ENCODE data around the gene UGT1A9.

Gene UGT1A9

DNA sequence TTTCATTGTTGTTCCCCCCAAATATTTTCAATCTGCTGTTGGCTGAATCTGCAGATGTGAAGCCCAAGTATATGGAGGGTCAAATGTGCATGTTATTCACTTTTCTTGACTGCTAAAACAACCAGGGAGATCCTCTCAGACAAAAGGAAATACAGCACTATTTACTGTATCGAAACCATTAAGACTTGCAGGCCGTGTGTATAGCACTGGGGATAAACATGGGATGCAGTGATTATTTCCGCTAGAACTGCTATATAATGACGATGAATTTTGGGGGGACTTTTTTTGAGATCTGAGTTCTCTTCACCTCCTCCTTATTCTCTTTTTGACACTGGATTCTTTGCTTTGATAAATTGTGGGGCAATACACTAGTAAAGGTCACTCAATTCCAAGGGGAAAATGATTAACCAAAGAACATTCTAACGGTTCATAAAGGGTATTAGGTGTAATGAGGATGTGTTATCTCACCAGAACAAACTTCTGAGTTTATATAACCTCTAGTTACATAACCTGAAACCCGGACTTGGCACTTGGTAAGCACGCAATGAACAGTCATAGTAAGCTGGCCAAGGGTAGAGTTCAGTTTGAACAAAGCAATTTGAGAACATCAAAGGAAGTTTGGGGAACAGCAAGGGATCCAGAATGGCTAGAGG lies 84.9 kb downstream of the UGT1A9 start:
- no peak for DNase-seq (ENCODE audit: low read depth)
- H3K4me3 ChIP-seq (ENCODE audit: low read length): no peak overlapping the region
- TF ChIP-seq, protein P1, sequence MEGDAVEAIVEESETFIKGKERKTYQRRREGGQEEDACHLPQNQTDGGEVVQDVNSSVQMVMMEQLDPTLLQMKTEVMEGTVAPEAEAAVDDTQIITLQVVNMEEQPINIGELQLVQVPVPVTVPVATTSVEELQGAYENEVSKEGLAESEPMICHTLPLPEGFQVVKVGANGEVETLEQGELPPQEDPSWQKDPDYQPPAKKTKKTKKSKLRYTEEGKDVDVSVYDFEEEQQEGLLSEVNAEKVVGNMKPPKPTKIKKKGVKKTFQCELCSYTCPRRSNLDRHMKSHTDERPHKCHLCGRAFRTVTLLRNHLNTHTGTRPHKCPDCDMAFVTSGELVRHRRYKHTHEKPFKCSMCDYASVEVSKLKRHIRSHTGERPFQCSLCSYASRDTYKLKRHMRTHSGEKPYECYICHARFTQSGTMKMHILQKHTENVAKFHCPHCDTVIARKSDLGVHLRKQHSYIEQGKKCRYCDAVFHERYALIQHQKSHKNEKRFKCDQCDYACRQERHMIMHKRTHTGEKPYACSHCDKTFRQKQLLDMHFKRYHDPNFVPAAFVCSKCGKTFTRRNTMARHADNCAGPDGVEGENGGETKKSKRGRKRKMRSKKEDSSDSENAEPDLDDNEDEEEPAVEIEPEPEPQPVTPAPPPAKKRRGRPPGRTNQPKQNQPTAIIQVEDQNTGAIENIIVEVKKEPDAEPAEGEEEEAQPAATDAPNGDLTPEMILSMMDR (conservative IDR thresholded peaks at IDR 0.05; ENCODE audit: low read length): no peak

DNA sequence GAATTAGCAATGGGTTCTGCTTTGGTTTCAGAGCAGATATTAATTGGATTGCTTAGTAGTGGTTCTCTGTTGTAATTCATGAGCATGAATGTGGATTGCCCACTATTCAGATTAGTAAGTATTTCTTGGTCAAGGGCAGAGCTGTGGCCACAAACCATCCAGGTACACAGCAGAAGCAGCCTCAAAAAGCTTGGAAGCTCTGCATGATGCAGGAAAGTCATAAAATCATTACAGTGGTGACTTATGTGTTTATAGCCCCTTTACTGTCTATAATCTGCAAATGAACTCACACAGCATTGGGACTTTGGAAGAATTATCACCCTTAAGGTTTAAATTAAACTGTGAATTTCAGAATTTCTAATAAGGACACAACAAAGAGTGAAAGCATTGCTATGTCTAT lies 86.4 kb downstream of the UGT1A9 start:
- H3K4me3 ChIP-seq (ENCODE audit: low read length): no peak overlapping the region
- DNase-seq (ENCODE audit: low read depth): no peak
- TF ChIP-seq, protein P1 (conservative IDR thresholded peaks at IDR 0.05; ENCODE audit: low read length): no peak

DNA sequence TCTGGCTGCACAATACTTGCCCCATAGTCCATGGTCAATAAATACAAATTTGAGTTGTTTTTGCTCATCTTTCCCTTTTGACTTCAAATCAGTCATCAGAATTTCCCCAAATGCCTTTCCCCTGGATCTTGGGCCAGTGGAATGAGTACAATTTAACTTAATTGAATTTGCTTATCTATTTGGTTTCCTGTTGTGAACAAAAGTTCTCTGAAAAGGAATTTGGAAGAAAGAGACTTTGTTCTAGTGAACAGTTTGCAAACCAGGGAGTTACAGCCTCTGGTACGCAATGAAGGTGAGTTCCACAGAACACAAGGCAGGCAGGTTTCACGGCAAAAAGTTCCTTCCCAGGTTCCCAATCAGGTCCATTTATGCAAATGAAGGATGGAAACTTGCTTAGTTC lies 87.2 kb downstream of the UGT1A9 start:
- DNase-seq (ENCODE audit: low read depth): no peak
- TF ChIP-seq, protein P1 (conservative IDR thresholded peaks at IDR 0.05; ENCODE audit: low read length): no peak
- no peak overlapping the region for H3K4me3 ChIP-seq (ENCODE audit: low read length)

DNA sequence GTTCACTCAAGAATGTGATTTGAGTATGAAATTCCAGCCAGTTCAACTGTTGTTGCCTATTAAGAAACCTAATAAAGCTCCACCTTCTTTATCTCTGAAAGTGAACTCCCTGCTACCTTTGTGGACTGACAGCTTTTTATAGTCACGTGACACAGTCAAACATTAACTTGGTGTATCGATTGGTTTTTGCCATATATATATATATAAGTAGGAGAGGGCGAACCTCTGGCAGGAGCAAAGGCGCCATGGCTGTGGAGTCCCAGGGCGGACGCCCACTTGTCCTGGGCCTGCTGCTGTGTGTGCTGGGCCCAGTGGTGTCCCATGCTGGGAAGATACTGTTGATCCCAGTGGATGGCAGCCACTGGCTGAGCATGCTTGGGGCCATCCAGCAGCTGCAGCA lies 88.3 kb downstream of the UGT1A9 start, which contains the start of gene UGT1A1:
UGT1A1 (plus strand) TSS at position 228 of the 400 bp plus-strand sequence; CDS start at position 246, 18 bp downstream.
- H3K4me3 ChIP-seq (ENCODE audit: low read length): no peak within 1 kb of the TSS
- TF ChIP-seq, protein P1 (conservative IDR thresholded peaks at IDR 0.05; ENCODE audit: low read length): no peak
- no peak for DNase-seq (ENCODE audit: low read depth)

DNA sequence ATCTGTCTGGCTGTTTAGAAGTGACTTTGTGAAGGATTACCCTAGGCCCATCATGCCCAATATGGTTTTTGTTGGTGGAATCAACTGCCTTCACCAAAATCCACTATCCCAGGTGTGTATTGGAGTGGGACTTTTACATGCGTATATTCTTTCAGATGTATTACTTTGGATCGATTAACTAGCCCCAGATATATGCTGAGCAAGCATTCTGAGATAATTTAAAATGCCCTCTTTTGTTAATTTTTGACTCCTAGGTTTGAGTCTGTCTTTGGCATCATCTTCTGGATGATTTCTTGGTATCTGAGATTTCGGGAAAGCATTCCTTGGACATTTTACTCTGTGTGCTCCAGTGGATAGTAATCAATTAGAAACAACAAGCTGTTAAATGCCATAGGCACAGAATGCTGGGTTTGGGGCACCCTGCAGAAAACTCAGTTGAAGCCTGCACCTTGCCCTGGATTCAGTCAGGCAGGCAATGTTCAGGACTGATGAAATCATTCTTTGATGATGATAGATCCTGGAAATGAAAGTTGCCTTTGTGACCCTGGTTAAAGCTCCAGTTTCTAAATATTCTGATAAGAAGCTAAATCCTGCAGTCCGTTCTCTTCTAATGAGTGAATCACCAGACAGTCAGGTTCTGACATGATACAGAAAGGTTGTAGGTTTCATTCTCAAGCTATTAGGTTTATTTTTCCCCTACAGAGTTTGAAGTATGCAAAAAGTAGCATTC lies 89.5 kb downstream of the UGT1A9 start:
- no peak for DNase-seq (ENCODE audit: low read depth)
- TF ChIP-seq, protein P1 (conservative IDR thresholded peaks at IDR 0.05; ENCODE audit: low read length): no peak
- H3K4me3 ChIP-seq (ENCODE audit: low read length): no peak overlapping the region

DNA sequence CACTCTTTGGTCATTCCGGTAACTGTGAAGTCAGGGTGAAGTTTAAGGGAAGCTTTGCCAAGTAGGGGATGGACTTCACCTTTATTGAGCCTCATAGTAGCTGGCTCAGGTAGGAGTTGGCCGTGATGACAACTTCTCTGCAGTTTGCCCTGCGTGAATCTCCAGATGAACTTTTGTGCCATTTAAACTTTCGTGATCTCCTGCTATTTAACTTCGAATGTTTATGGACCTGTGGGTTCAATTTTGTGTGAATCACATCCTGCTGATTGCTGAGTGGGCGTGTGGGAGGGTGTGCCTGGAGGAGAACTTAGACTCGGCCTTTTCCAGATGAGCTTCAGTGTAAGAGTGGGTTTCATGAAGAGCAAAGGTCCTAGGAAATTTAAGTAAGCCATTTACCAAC lies 92.6 kb downstream of the UGT1A9 start:
- TF ChIP-seq, protein P1 (conservative IDR thresholded peaks at IDR 0.05; ENCODE audit: low read length): no peak
- no peak overlapping the region for H3K4me3 ChIP-seq (ENCODE audit: low read length)
- peak; percentile 17 for DNase-seq (ENCODE audit: low read depth)

DNA sequence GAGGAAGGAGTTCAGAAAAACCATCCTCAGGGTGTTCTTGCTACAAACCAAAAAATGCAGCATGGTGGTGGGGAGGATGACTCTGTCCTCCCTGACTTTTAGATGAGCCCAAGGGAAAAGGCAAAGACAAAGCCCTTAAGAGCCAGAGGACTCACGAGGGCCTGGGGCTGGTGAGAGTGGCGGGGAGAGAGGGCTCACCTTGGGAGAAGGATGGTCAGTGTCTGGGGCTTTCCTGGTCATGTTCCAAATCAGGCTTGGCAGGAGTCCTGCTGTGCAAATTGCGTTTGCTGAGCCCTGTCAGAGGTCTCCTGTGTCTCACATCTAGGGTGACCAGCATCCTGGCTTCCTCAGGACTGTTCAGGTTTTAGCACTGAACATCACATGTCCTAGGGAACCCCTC lies 93.1 kb downstream of the UGT1A9 start:
- H3K4me3 ChIP-seq (ENCODE audit: low read length): no peak overlapping the region
- TF ChIP-seq, protein P1 (conservative IDR thresholded peaks at IDR 0.05; ENCODE audit: low read length): no peak
- DNase-seq (ENCODE audit: low read depth): no peak
